Endothelial cell of umbilical vein (primary cell): ENCODE data around the gene DGAT2L6. TPM values are rescaled to one million over a fixed set of nuclear protein-coding genes. Genes with fewer than 3 reads are reported as not detected.

Experiments used
- BruUV-seq: library from RNA; stranded (reverse); fragments of 400-500 nt; replicated peaks from 2 replicates; lab custom pipeline; 2021; lab: Mats Ljungman, UMichigan
- CTCF ChIA-PET: fragments of 300-600, 350-600 bp; sonication (Branson Sonifier 250); formaldehyde crosslinking; loops from one replicate; lab custom pipeline; 2021; ENCODE audit warnings: antibody characterized with exemption, inconsistent platforms; lab: Charles Lee
- POLR2A ChIA-PET: fragments of 300-600, 350-600 bp; sonication (Branson Sonifier 250); formaldehyde crosslinking; loops from one replicate; lab custom pipeline; 2021; ENCODE audit warnings: antibody characterized with exemption, inconsistent platforms; lab: Charles Lee
- DNase-seq: peaks from one replicate; pipeline ENCODE4 v3.0.0-alpha.2; 2011; ENCODE audit warnings: low read depth, low spot score
- FAIRE-seq: peaks from 2 replicates; lab custom pipeline; 2011; peaks lifted over from hg19 to GRCh38; lab: Jason Lieb, UNC
- H2AFZ ChIP-seq: 2 replicates; pipeline ENCODE4 v1.6.0; 2012; ENCODE audit warnings: low read depth, low read length, control low read depth, inconsistent platforms
- H3K27ac ChIP-seq: 2 replicates; pipeline ENCODE4 v1.5.1; 2011; ENCODE audit warnings: low read depth, mild to moderate bottlenecking, control low read depth, low read length, moderate library complexity; ENCODE audit not compliant: insufficient read depth
- H3K27me3 ChIP-seq, 2 experiments: 2 replicates each; pipeline versions ENCODE4 v1.6.0 to v1.6.1; 2011; ENCODE audit warnings: low read length in 2 of 2, mixed read lengths in 1 of 2; ENCODE audit not compliant: control insufficient read depth in 2 of 2, insufficient read depth in 2 of 2
- H3K36me3 ChIP-seq, 2 experiments: 2 replicates in 1 of 2; 3 replicates in 1 of 2; pipeline ENCODE4 v1.5.1; 2011; ENCODE audit warnings: low read length in 2 of 2, mild to moderate bottlenecking in 1 of 2, moderate library complexity in 1 of 2; ENCODE audit not compliant: control insufficient read depth in 2 of 2, insufficient read depth in 2 of 2; ENCODE audit errors: extremely low read depth in 1 of 2
- H3K4me1 ChIP-seq: 3 replicates; pipeline ENCODE4 v1.5.1; 2011; ENCODE audit warnings: mild to moderate bottlenecking, low read length; ENCODE audit not compliant: control insufficient read depth, insufficient read depth; ENCODE audit errors: extremely low read depth
- H3K4me2 ChIP-seq: 2 replicates; pipeline ENCODE4 v1.6.1; 2011; ENCODE audit warnings: low read length, control low read depth, mixed read lengths; ENCODE audit not compliant: insufficient read depth
- H3K4me3 ChIP-seq, 3 experiments: fragments of 200-600 bp in 1 of 3; sonication (generic), shearing (Covaris generic) in 1 of 3; replicated peaks in 1 of 3; 2 replicates each; pipeline ENCODE4 v1.5.1; 2011 to 2016; ENCODE audit warnings: control low read depth in 3 of 3, low read length in 3 of 3, mild to moderate bottlenecking in 2 of 3, inconsistent platforms in 1 of 3, low read depth in 1 of 3, moderate library complexity in 1 of 3; ENCODE audit not compliant: insufficient read depth in 1 of 3
- H3K79me2 ChIP-seq: 2 replicates; pipeline ENCODE4 v1.6.0; 2012; ENCODE audit warnings: low read length, inconsistent platforms; ENCODE audit not compliant: control insufficient read depth, insufficient read depth
- H3K9ac ChIP-seq: replicated peaks from 2 replicates; pipeline ENCODE3; 2011; ENCODE audit warnings: low read length, control low read depth; ENCODE audit not compliant: insufficient read depth; ENCODE audit errors: extremely low read depth
- H3K9me1 ChIP-seq: replicated peaks from 3 replicates; pipeline ENCODE4 v1.6.0; 2011; ENCODE audit warnings: mild to moderate bottlenecking, low read length; ENCODE audit not compliant: control insufficient read depth, insufficient read depth; ENCODE audit errors: extremely low read depth
- H3K9me3 ChIP-seq: replicated peaks from 2 replicates; pipeline ENCODE4 v1.5.1; 2012; ENCODE audit warnings: low read length, inconsistent platforms; ENCODE audit not compliant: control insufficient read depth, insufficient read depth
- H4K20me1 ChIP-seq: replicated peaks from 2 replicates; pipeline ENCODE3; 2011; ENCODE audit warnings: mild to moderate bottlenecking, low read length; ENCODE audit not compliant: control insufficient read depth, insufficient read depth; ENCODE audit errors: extremely low read depth
- CTCF ChIP-seq, 2 donors: IDR thresholded peaks; 1 replicate in 1 of 2; 2 replicates in 1 of 2; pipeline ENCODE4 v1.5.1; 2011; ENCODE audit warnings: low read length in 2 of 2, mild to moderate bottlenecking in 2 of 2, moderate library complexity in 2 of 2, control low read depth in 1 of 2, inconsistent platforms in 1 of 2, low read depth in 1 of 2; ENCODE audit not compliant: insufficient read depth in 1 of 2; ENCODE audit errors: extremely low read depth in 1 of 2
- EZH2 ChIP-seq: IDR thresholded peaks from 2 replicates; pipeline ENCODE4 v1.6.1; 2012; ENCODE audit warnings: borderline replicate concordance, low read depth, mild to moderate bottlenecking, moderate library complexity, low read length, inconsistent platforms; ENCODE audit not compliant: severe bottlenecking
- FOS ChIP-seq: IDR thresholded peaks from 2 replicates; pipeline ENCODE4 v1.6.1; 2011; ENCODE audit warnings: mild to moderate bottlenecking, low read length, moderate library complexity, borderline replicate concordance; ENCODE audit not compliant: insufficient read depth
- GATA2 ChIP-seq: IDR thresholded peaks from 2 replicates; pipeline ENCODE4 v1.7.0; 2011; ENCODE audit warnings: low read depth, mild to moderate bottlenecking, moderate library complexity, mixed read lengths, low read length; ENCODE audit not compliant: insufficient read length, insufficient read depth
- JUN ChIP-seq: IDR thresholded peaks from 2 replicates; pipeline ENCODE4 v1.6.1; 2011; ENCODE audit warnings: borderline replicate concordance, low read depth; ENCODE audit not compliant: insufficient read length, insufficient read depth
- MAX ChIP-seq: IDR thresholded peaks from 2 replicates; pipeline ENCODE4 v1.6.1; 2011; ENCODE audit not compliant: insufficient read depth, insufficient read length
- MYC ChIP-seq: IDR thresholded peaks from one replicate; pipeline ENCODE4 v1.6.1; 2011; ENCODE audit warnings: mild to moderate bottlenecking, low read depth, low read length
- POLR2A ChIP-seq: IDR thresholded peaks from 2 replicates; pipeline ENCODE4 v1.6.1; 2012; ENCODE audit warnings: low read depth, mild to moderate bottlenecking, control low read depth, low read length
- POLR2AphosphoS5 ChIP-seq: IDR thresholded peaks from 2 replicates; pipeline ENCODE4 v1.6.1; 2012; ENCODE audit warnings: low read depth, mild to moderate bottlenecking, control low read depth, low read length, moderate library complexity; ENCODE audit not compliant: insufficient read depth
- dilution Hi-C: fragments of 300-500 bp; cut with MboI; formaldehyde crosslinking; loops from one replicate; pipeline ENCODE4 v1.15.0; 2019; ENCODE audit warnings: low sequenced_read_pairs; ENCODE audit not compliant: extremely low pct_ligation_motif_present
- intact Hi-C: fragments of 100-400 bp; cut with micrococcal nuclease; formaldehyde crosslinking; loops from one replicate; pipeline ENCODE4 v1.10.0; 2022
- polyA plus RNA-seq, 4 experiments: library from polyadenylated mRNA; depleted of rRNA in 3 of 4; stranded (reverse) in 3 of 4; unstranded in 1 of 4; fragments of >200 nt; gene quantifications; 2 replicates each; pipeline versions ENCODE4 v1.2.1 to v1.2.3, GENCODE V29; 2011 to 2012; ENCODE audit warnings: missing spikeins in 1 of 4
- total RNA-seq: library from RNA; stranded (reverse); gene quantifications from 2 replicates; pipeline ENCODE4 v1.2.3, GENCODE V29; 2021

The DGAT2L6 gene
- total and polyA plus RNA-seq, 2 donors (not counting 3 experiments of a cell fraction or from before 2014, with no cell fraction given), result not detected

- H3K4me2 ChIP-seq, result no peak overlapping the region
- no TSS peak for BruUV-seq
- no peak overlapping the region for H3K27ac ChIP-seq
- H2AFZ ChIP-seq, result no peak overlapping the region
- H3K4me1 ChIP-seq, result no peaks in the 10 kb centered on the region
- intact Hi-C loops (no loop called here), dilution Hi-C loops (no loop called here)
- no peaks in the 10 kb centered on the region for H3K9me1 ChIP-seq
- H3K4me3 ChIP-seq, result no peak overlapping the region
- no peaks in the 10 kb centered on the region for H3K9me3 ChIP-seq
- no peak for DNase-seq
- no peaks in the 10 kb centered on the region for H3K36me3 ChIP-seq
- TF ChIP-seq CTCF (IDR thresholded peaks at IDR 0.05; ENCODE audit: extremely low read depth in 1 of 2, insufficient read depth in 1 of 2, low read depth in 1 of 2, low read length in 2 of 2) (no peak), MYC (no peak), FOS (no peak), MAX (no peak), GATA2 (no peak)
- ChIA-PET POLR2A (no interaction called here), CTCF (no interaction called here)
- no peaks in the 10 kb centered on the region for H4K20me1 ChIP-seq
- no peak for FAIRE-seq
- no peaks in the 10 kb centered on the region for H3K27me3 ChIP-seq
- no peak overlapping the region for H3K9ac ChIP-seq
- no peaks in the 10 kb centered on the region for H3K79me2 ChIP-seq
Observed at GRCh38 chrX:70231666-70232065, 54.4 kb downstream of the DGAT2L6 start.

GRCh38 chrX:70234355-70234754 lies 57.1 kb downstream of the DGAT2L6 start, which contains the start of gene AWAT1:
Gene AWAT1, plus strand, starts transcription at chrX:70234655. Its CDS starts 41 bp downstream, at chrX:70234696.
- Histone ChIP-seq H3K27me3 (no peaks in the 10 kb centered on the region), H2AFZ (no peak within 1 kb of the TSS), H3K9ac (no peak within 1 kb of the TSS), H3K27ac (no peak within 1 kb of the TSS), H4K20me1 (no peaks in the 10 kb centered on the region), H3K4me2 (no peak within 1 kb of the TSS), H3K4me3 (no peak within 1 kb of the TSS), H3K9me1 (no peaks in the 10 kb centered on the region), H3K36me3 (no peaks in the 10 kb centered on the region), H3K9me3 (no peaks in the 10 kb centered on the region), H3K79me2 (no peaks in the 10 kb centered on the region), H3K4me1 (no peaks in the 10 kb centered on the region)
- dilution Hi-C loops (no loop called here), intact Hi-C loops (no loop called here)
- ChIA-PET CTCF (no interaction called here), POLR2A (no interaction called here)
- TF ChIP-seq POLR2A (no peak), CTCF (IDR thresholded peaks at IDR 0.05; ENCODE audit: extremely low read depth in 1 of 2, insufficient read depth in 1 of 2, low read depth in 1 of 2, low read length in 2 of 2) (no peak), JUN (no peak), MYC (no peak), POLR2AphosphoS5 (no peak), EZH2 (no peak), MAX (no peak), GATA2 (no peak), FOS (no peak)
- no peak for DNase-seq
- no peak for FAIRE-seq
- BruUV-seq, result no TSS peak
